MCF 10A (cell line): ENCODE measurements around the gene ZIC1. TPM values are rescaled to one million over a fixed set of nuclear protein-coding genes. Genes with fewer than 3 reads are reported as not detected.

Experiments
- BruUV-seq: library from RNA; stranded (reverse); fragments of 400-500 nt; replicated peaks from 2 replicates; lab custom pipeline; 2021; lab: Mats Ljungman, UMichigan
- CTCF ChIA-PET: fragments of 300-600 bp; sonication (Branson Sonifier 250); formaldehyde crosslinking; extraction: SDS; loops from one replicate; lab custom pipeline; 2021; ENCODE audit warnings: antibody characterized with exemption, inconsistent platforms; lab: Yijun Ruan, JAX
- POLR2A ChIA-PET: fragments of 300-600, 350-650 bp; sonication (Branson Sonifier 250); formaldehyde crosslinking; extraction: SDS; loops from one replicate; lab custom pipeline; 2020; ENCODE audit warnings: antibody characterized with exemption, inconsistent platforms; lab: Yijun Ruan, JAX
- DNase-seq: peaks from one replicate; pipeline ENCODE4 v3.0.0-alpha.2; 2018; ENCODE audit not compliant: unreplicated experiment
- H3K27ac Mint-ChIP-seq: one replicate; pipeline ENCODE4 v1.8.0; 2022; ENCODE audit warnings: mild to moderate bottlenecking, low read depth, mixed read lengths; ENCODE audit not compliant: unreplicated experiment
- H3K27me3 Mint-ChIP-seq: one replicate; pipeline ENCODE4 v1.8.0; 2022; ENCODE audit warnings: mixed read lengths; ENCODE audit not compliant: insufficient read depth, unreplicated experiment
- H3K36me3 Mint-ChIP-seq: one replicate; pipeline ENCODE4 v1.8.0; 2022; ENCODE audit warnings: mild to moderate bottlenecking, moderate library complexity, mixed read lengths; ENCODE audit not compliant: insufficient read depth, unreplicated experiment
- H3K4me1 Mint-ChIP-seq: one replicate; pipeline ENCODE4 v1.8.0; 2022; ENCODE audit warnings: mixed read lengths; ENCODE audit not compliant: insufficient read depth, unreplicated experiment
- H3K4me3 Mint-ChIP-seq: one replicate; pipeline ENCODE4 v1.8.0; 2022; ENCODE audit warnings: mild to moderate bottlenecking, moderate library complexity, mixed read lengths; ENCODE audit not compliant: unreplicated experiment
- H3K9me3 Mint-ChIP-seq: one replicate; pipeline ENCODE4 v1.8.0; 2022; ENCODE audit warnings: mixed read lengths; ENCODE audit not compliant: unreplicated experiment
- CTCF ChIP-seq: fragments of 200-600 bp; IDR thresholded peaks from one replicate; pipeline ENCODE4 v1.8.0; 2022; ENCODE audit warnings: antibody characterized with exemption, mild to moderate bottlenecking; ENCODE audit not compliant: unreplicated experiment
- intact Hi-C: fragments of 100-400 bp; cut with micrococcal nuclease; formaldehyde crosslinking; loops from 2 replicates; pipeline ENCODE4 v1.14.1; 2022
- total RNA-seq: library from RNA; stranded (reverse); gene quantifications from 2 replicates; pipeline ENCODE4 v1.2.3, GENCODE V29; 2022

The ZIC1 gene
- total RNA-seq, 1 experiment from 2014 or later, result not detected

GRCh38 chr3:147390589-147391569 lies 18.3 kb upstream of the ZIC1 start:
- POLR2A ChIA-PET, result no interaction called here
- Mint-ChIP-seq H3K4me1 (no peaks in the 10 kb centered on the region), H3K27me3 (peaks cover 29% of the 10 kb centered on the region), H3K27ac (no peak overlapping the region), H3K4me3 (no peak overlapping the region), H3K9me3 (peaks cover 7% of the 10 kb centered on the region), H3K36me3 (no peaks in the 10 kb centered on the region)
- DNase-seq, result no peak
- intact Hi-C loops, result no loop called here
- BruUV-seq, result no TSS peak
- CTCF ChIA-PET, result interaction anchor here (0.6 kb wide), 1 partner anchor 8 kb away, joined by 3 read pairs; no protein-coding TSS in a partner anchor
- TF ChIP-seq CTCF, result no peak

GRCh38 chr3:147391781-147392624 lies 17.2 kb upstream of the ZIC1 start:
- H3K27ac Mint-ChIP-seq, result no peak overlapping the region
- DNase-seq, result no peak

GRCh38 chr3:147392625-147392946 lies 16.6 kb upstream of the ZIC1 start:
- intact Hi-C loops, result no loop called here
- no peak overlapping the region for H3K27ac Mint-ChIP-seq
- ChIA-PET POLR2A (no interaction called here), CTCF (no interaction called here)
- DNase-seq, result no peak
- no TSS peak for BruUV-seq
- no peaks in the 10 kb centered on the region for H3K4me1 Mint-ChIP-seq
- H3K4me3 Mint-ChIP-seq, result no peak overlapping the region
- no peak for TF ChIP-seq CTCF
- no peaks in the 10 kb centered on the region for H3K36me3 Mint-ChIP-seq
- peaks cover 7% of the 10 kb centered on the region for H3K9me3 Mint-ChIP-seq
- H3K27me3 Mint-ChIP-seq, result peaks cover 12% of the 10 kb centered on the region

More at GRCh38 chr3:147391781-147392624, 17.2 kb upstream of the ZIC1 start:
- Mint-ChIP-seq H3K36me3 (no peaks in the 10 kb centered on the region), H3K9me3 (peaks cover 7% of the 10 kb centered on the region), H3K4me3 (no peak overlapping the region), H3K27me3 (peaks cover 18% of the 10 kb centered on the region), H3K4me1 (no peaks in the 10 kb centered on the region)
- TF ChIP-seq CTCF, result no peak
- no TSS peak for BruUV-seq
- CTCF ChIA-PET, result no interaction called here
- intact Hi-C loops, result no loop called here
- POLR2A ChIA-PET, result no interaction called here
